B cell (primary cell): Measurements from ENCODE around the gene PDCD7.

Experiments used
- CTCF ChIP-seq: fragments of 200-600 bp; IDR thresholded peaks from one replicate; pipeline ENCODE4 v1.8.0; 2022; ENCODE audit warnings: antibody characterized with exemption, mild to moderate bottlenecking
- EZH2 ChIP-seq: IDR thresholded peaks from 2 replicates; pipeline ENCODE4 v1.6.1; 2012; ENCODE audit warnings: borderline replicate concordance, low read depth, mild to moderate bottlenecking, moderate library complexity, low read length; ENCODE audit not compliant: insufficient read depth, poor library complexity, severe bottlenecking

GRCh38 chr15:65099336-65099735, 34.3 kb downstream of the PDCD7 start:
- no peak for TF ChIP-seq CTCF
- TF ChIP-seq EZH2, result no peak
